SK-N-SH treated with all-trans-retinoic acid at 6 μM for 48 hours (cell line): Measurements from ENCODE around the gene TSHZ1.

Source experiments
- TOX ChIP-seq: fragments of 250-450 bp; sonication (Bioruptor Pico); IDR thresholded peaks from 2 replicates; pipeline ENCODE4 v1.8.0; 2021; ENCODE audit warnings: mild to moderate bottlenecking, moderate library complexity, borderline replicate concordance
- ZNF70 ChIP-seq: fragments of 450-650 bp; formaldehyde crosslinking; IDR thresholded peaks from 2 replicates; pipeline ENCODE4 v1.5.0; 2020; ENCODE audit warnings: mild to moderate bottlenecking, moderate library complexity

DNA sequence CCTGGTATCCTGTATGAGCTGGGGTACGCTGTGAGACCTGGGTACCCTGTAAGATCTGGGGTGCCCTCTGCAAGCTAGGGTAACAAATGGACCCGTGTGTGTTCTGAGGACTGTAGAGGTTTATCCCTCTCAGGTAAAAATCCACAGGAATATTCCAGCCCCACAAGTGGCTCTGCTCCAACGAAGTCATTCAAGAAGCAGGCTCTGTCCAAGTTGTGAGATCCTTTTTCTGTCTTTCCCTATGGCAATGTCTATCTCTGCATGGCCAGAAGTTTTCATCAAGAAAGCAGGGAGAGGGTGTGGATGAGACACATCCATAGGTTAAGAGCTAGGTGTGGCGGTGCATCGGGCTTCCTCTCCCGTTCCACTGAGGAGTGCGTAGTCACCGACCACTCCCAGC, 44.7 kb upstream of the TSHZ1 start:
- TF ChIP-seq TOX (CRISPR knock-in tag) (no peak), ZNF70 (CRISPR knock-in tag) (no peak)
